GM12878 (cell line): ENCODE results near the gene CELSR2. TPM values are rescaled to one million over a fixed set of nuclear protein-coding genes. Genes with fewer than 3 reads are reported as not detected.

Experiments used
- BHLHE40 ChIP-seq, 2 experiments: fragments of 450-650 bp in 1 of 2; IDR thresholded peaks; 2 replicates each; pipeline ENCODE4 v1.6.1; 2011 to 2017; ENCODE audit warnings: low read depth in 2 of 2, borderline replicate concordance in 1 of 2, improper control_type of control experiment in 1 of 2, low read length in 1 of 2, mild to moderate bottlenecking in 1 of 2
- CHD1 ChIP-seq: IDR thresholded peaks from 2 replicates; pipeline ENCODE4 v1.6.1; 2012; ENCODE audit warnings: low read depth, low read length, improper control_type of control experiment
- CHD2 ChIP-seq: IDR thresholded peaks from 2 replicates; pipeline ENCODE4 v1.6.1; 2011; ENCODE audit warnings: low read depth, low read length, improper control_type of control experiment, borderline replicate concordance
- GATAD2B ChIP-seq: fragments of 450-650 bp; conservative IDR thresholded peaks from 2 replicates; pipeline ENCODE4 v1.6.1; 2017; ENCODE audit warnings: low read depth, mild to moderate bottlenecking, moderate library complexity
- HDGF ChIP-seq: fragments of 450-650 bp; IDR thresholded peaks from 2 replicates; pipeline ENCODE4 v1.6.1; 2016; ENCODE audit warnings: antibody characterized with exemption
- IKZF2 ChIP-seq, 2 experiments: fragments of 450-650 bp; IDR thresholded peaks; 2 replicates each; pipeline ENCODE4 v1.6.1; 2017; ENCODE audit warnings: mild to moderate bottlenecking in 2 of 2, moderate library complexity in 2 of 2
- JUND ChIP-seq: IDR thresholded peaks from 2 replicates; pipeline ENCODE4 v1.6.1; 2012; ENCODE audit warnings: low read depth, mild to moderate bottlenecking, low read length, improper control_type of control experiment, moderate library complexity
- KDM1A ChIP-seq: fragments of 200-600 bp; sonication (generic); IDR thresholded peaks from 2 replicates; pipeline ENCODE4 v1.6.1; 2016; ENCODE audit warnings: borderline replicate concordance
- MXI1 ChIP-seq: fragments of 150-350 bp; IDR thresholded peaks from 2 replicates; pipeline ENCODE4 v1.6.1; 2011; ENCODE audit warnings: low read depth, mild to moderate bottlenecking, inconsistent platforms, low read length, improper control_type of control experiment
- MYB ChIP-seq: fragments of 150-350 bp; IDR thresholded peaks from 2 replicates; pipeline ENCODE4 v1.6.1; 2014; ENCODE audit warnings: mild to moderate bottlenecking, low read depth, low read length, borderline replicate concordance
- NBN ChIP-seq: fragments of 450-650 bp; IDR thresholded peaks from 2 replicates; pipeline ENCODE4 v1.6.1; 2016
- NR2C1 ChIP-seq: fragments of 450-650 bp; IDR thresholded peaks from 2 replicates; pipeline ENCODE4 v1.6.1; 2017; ENCODE audit warnings: antibody characterized with exemption, mild to moderate bottlenecking, moderate library complexity
- NR2F1 ChIP-seq: fragments of 450-650 bp; conservative IDR thresholded peaks from 2 replicates; pipeline ENCODE4 v1.6.1; 2017; ENCODE audit warnings: mild to moderate bottlenecking
- POLR2A ChIP-seq: IDR thresholded peaks from 2 replicates; pipeline ENCODE4 v1.6.1; 2011; ENCODE audit warnings: low read depth, mild to moderate bottlenecking, low read length
- POLR2AphosphoS5 ChIP-seq: IDR thresholded peaks from 2 replicates; pipeline ENCODE4 v1.6.1; 2011; ENCODE audit warnings: mild to moderate bottlenecking, low read length, inconsistent platforms
- RBBP5 ChIP-seq: fragments of 200-600 bp; sonication (generic); conservative IDR thresholded peaks from 2 replicates; pipeline ENCODE4 v1.6.1; 2016
- SMAD5 ChIP-seq: IDR thresholded peaks from 2 replicates; pipeline ENCODE4 v1.6.1; 2016; ENCODE audit warnings: antibody characterized with exemption, low read depth
- SRF ChIP-seq, 2 experiments: IDR thresholded peaks; 2 replicates each; pipeline ENCODE4 v1.6.1; 2011; ENCODE audit warnings: low read depth in 2 of 2, low read length in 2 of 2, mild to moderate bottlenecking in 1 of 2, moderate library complexity in 1 of 2
- TCF12 ChIP-seq: IDR thresholded peaks from 2 replicates; pipeline ENCODE4 v1.6.1; 2011; ENCODE audit warnings: low read depth, mild to moderate bottlenecking, low read length
- polyA plus RNA-seq, 11 experiments: library from polyadenylated mRNA; depleted of rRNA in 4 of 11; unstranded in 6 of 11; stranded (reverse) in 5 of 11; fragments of >200 nt; fragmentation: Nextera tagmentation in 4 of 11; fragmentation: Illumina TruSeq in 1 of 11; extraction: Ambion mirVana in 4 of 11; extraction: Trizol in 1 of 11; gene quantifications; 1 replicate in 1 of 11; 2 replicates in 10 of 11; pipeline versions ENCODE4 v1.2.1 to v1.2.3, GENCODE V29; 2011 to 2016; ENCODE audit warnings: inconsistent platforms in 2 of 11, missing spikeins in 2 of 11, low read depth in 1 of 11
- total RNA-seq, 4 experiments: library from RNA; depleted of rRNA in 3 of 4; stranded (reverse); fragments of >200 nt in 3 of 4; fragmentation: Illumina TruSeq in 1 of 4; extraction: Trizol in 1 of 4; gene quantifications; 2 replicates each; pipeline versions ENCODE4 v1.2.1 to v1.2.3, GENCODE V29; 2013 to 2021
- TF ChIP-seq, protein P1 (sequence below): fragments of 450-650 bp; IDR thresholded peaks from 2 replicates; pipeline ENCODE4 v1.6.1; 2016; ENCODE audit warnings: mild to moderate bottlenecking
- TF ChIP-seq, protein P2 (sequence below): fragments of 450-650 bp; IDR thresholded peaks from 2 replicates; pipeline ENCODE4 v1.6.1; 2014; ENCODE audit warnings: mild to moderate bottlenecking
- TF ChIP-seq, protein P3 (sequence below): fragments of 450-650 bp; conservative IDR thresholded peaks from 2 replicates; pipeline ENCODE4 v1.6.1; 2017; ENCODE audit warnings: mild to moderate bottlenecking, moderate library complexity
- TF ChIP-seq, protein P4 (sequence below): fragments of 450-650 bp; formaldehyde crosslinking; IDR thresholded peaks from 2 replicates; pipeline ENCODE4 v1.4.0; 2022; ENCODE audit warnings: mild to moderate bottlenecking, moderate library complexity

The CELSR2 gene
- total and polyA plus RNA-seq, 10 of the 15 experiments (the other 5 are each of a cell fraction or from before 2014, with no cell fraction given): under 0.01 to 0.15 (median 0.04) TPM; not detected in 2

DNA sequence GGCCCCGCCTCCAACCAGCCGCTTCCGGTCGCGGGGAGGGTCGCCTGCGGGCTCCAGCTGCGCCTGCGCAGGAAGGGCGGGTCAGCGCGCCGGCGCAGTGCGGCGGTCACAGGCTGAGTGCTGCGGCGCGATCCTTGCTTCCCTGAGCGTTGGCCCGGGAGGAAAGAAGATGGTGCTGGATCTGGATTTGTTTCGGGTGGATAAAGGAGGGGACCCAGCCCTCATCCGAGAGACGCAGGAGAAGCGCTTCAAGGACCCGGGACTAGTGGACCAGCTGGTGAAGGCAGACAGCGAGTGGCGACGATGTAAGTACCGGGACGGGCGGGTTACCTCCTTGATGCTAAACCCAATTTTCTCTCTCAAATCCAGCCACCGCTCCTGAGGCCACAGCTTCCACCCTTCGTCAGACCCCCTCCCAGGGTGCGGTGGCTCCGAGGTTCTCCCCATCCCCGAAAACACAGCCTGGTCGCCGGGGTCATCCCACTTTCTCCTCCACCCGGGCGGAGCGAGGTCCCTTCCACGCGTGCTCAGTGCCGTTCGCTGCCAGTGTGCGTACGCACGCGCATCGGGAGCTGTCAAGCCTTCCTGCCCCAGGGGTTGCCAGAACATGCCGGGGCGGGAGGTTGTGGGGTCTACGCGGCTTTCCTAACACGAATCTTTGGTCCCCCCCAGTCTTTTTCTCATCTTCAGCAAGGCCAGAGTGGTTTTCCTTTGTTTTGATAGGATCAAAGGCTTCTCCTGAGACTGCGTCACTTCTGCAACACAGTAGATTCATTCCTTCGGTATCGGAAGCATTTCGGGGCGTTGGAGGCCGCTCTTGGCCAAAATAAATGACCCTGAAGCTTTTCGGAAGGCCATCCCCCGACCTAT, 35.3 kb upstream of the CELSR2 start, which contains the start of gene SARS1 (continued):
- TF ChIP-seq, protein P1, sequence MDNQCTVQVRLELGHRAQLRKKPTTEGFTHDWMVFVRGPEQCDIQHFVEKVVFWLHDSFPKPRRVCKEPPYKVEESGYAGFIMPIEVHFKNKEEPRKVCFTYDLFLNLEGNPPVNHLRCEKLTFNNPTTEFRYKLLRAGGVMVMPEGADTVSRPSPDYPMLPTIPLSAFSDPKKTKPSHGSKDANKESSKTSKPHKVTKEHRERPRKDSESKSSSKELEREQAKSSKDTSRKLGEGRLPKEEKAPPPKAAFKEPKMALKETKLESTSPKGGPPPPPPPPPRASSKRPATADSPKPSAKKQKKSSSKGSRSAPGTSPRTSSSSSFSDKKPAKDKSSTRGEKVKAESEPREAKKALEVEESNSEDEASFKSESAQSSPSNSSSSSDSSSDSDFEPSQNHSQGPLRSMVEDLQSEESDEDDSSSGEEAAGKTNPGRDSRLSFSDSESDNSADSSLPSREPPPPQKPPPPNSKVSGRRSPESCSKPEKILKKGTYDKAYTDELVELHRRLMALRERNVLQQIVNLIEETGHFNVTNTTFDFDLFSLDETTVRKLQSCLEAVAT: peak; percentile 28; the same call in 1 of the 2 replicates
- TF ChIP-seq CHD1: peak; percentile 81
- no peak for TF ChIP-seq RBBP5
- TF ChIP-seq HDGF: peak; percentile 15; the same call in 1 of the 2 replicates
- TF ChIP-seq, protein P2, sequence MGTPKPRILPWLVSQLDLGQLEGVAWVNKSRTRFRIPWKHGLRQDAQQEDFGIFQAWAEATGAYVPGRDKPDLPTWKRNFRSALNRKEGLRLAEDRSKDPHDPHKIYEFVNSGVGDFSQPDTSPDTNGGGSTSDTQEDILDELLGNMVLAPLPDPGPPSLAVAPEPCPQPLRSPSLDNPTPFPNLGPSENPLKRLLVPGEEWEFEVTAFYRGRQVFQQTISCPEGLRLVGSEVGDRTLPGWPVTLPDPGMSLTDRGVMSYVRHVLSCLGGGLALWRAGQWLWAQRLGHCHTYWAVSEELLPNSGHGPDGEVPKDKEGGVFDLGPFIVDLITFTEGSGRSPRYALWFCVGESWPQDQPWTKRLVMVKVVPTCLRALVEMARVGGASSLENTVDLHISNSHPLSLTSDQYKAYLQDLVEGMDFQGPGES: no peak
- TF ChIP-seq NR2C1: peak; percentile 76
- 0 out of 4 replicates have a peak, but pooled peaks of 1 of the 2 experiments have one; percentile 49 for TF ChIP-seq SRF (IDR thresholded peaks at IDR 0.05; ENCODE audit: low read depth in 2 of 2, low read length in 2 of 2)
- peak; percentile 80 for TF ChIP-seq MXI1
- peak in 1 of 2 experiments; percentile 47; a peak in 1 of 4 replicates for TF ChIP-seq BHLHE40 (IDR thresholded peaks at IDR 0.05; ENCODE audit: borderline replicate concordance in 1 of 2, low read depth in 2 of 2, low read length in 1 of 2)
- peak; percentile 82 for TF ChIP-seq POLR2A
- 0 out of 2 replicates have a peak, but pooled peaks have one; percentile 20 for TF ChIP-seq CHD2
- TF ChIP-seq POLR2AphosphoS5: peak; percentile 55; the same call in 1 of the 2 replicates
- peak in 1 of 2 experiments; percentile 41; a peak in 1 of 4 replicates for TF ChIP-seq IKZF2 (IDR thresholded peaks at IDR 0.05)
- peak; percentile 20; the same call in 1 of the 2 replicates for TF ChIP-seq MYB
- TF ChIP-seq NR2F1: peak; percentile 47
- no peak for TF ChIP-seq JUND
- peak; percentile 67; the same call in 1 of the 2 replicates for TF ChIP-seq SMAD5
- TF ChIP-seq NBN: peak; percentile 81
- peak; percentile 60; the same call in 1 of the 2 replicates for TF ChIP-seq GATAD2B
- TF ChIP-seq TCF12: 0 out of 2 replicates have a peak, but pooled peaks have one; percentile 5
- TF ChIP-seq KDM1A: no peak
- TF ChIP-seq, protein P3, sequence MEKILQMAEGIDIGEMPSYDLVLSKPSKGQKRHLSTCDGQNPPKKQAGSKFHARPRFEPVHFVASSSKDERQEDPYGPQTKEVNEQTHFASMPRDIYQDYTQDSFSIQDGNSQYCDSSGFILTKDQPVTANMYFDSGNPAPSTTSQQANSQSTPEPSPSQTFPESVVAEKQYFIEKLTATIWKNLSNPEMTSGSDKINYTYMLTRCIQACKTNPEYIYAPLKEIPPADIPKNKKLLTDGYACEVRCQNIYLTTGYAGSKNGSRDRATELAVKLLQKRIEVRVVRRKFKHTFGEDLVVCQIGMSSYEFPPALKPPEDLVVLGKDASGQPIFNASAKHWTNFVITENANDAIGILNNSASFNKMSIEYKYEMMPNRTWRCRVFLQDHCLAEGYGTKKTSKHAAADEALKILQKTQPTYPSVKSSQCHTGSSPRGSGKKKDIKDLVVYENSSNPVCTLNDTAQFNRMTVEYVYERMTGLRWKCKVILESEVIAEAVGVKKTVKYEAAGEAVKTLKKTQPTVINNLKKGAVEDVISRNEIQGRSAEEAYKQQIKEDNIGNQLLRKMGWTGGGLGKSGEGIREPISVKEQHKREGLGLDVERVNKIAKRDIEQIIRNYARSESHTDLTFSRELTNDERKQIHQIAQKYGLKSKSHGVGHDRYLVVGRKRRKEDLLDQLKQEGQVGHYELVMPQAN: peak; percentile 64; the same call in 1 of the 2 replicates
- TF ChIP-seq, protein P4, sequence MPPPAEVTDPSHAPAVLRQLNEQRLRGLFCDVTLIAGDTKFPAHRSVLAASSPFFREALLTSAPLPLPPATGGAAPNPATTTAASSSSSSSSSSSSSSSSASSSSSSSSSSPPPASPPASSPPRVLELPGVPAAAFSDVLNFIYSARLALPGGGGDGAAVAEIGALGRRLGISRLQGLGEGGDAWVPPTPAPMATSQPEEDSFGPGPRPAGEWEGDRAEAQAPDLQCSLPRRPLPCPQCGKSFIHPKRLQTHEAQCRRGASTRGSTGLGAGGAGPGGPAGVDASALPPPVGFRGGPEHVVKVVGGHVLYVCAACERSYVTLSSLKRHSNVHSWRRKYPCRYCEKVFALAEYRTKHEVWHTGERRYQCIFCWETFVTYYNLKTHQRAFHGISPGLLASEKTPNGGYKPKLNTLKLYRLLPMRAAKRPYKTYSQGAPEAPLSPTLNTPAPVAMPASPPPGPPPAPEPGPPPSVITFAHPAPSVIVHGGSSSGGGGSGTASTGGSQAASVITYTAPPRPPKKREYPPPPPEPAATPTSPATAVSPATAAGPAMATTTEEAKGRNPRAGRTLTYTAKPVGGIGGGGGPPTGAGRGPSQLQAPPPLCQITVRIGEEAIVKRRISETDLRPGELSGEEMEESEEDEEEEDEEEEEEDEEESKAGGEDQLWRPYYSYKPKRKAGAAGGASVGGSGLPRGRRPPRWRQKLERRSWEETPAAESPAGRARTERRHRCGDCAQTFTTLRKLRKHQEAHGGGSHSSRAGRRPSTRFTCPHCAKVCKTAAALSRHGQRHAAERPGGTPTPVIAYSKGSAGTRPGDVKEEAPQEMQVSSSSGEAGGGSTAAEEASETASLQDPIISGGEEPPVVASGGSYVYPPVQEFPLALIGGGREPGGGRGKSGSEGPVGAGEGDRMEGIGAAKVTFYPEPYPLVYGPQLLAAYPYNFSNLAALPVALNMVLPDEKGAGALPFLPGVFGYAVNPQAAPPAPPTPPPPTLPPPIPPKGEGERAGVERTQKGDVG (CRISPR knock-in tag): no peak
